Measurements from ENCODE around the gene HOXD9. TPM values are rescaled to one million over a fixed set of nuclear protein-coding genes. Genes with fewer than 3 reads are reported as not detected.

The HOXD9 gene
- total RNA-seq, 1 experiment from 2014 or later: not detected

GRCh38 chr2:176146101-176146500 is 23.6 kb downstream of the HOXD9 start:
- no peak overlapping the region for H3K4me3 ChIP-seq
- H3K9me2 ChIP-seq (ENCODE audit: insufficient read depth): no peaks in the 10 kb centered on the region
- no peaks in the 10 kb centered on the region for H4K20me1 ChIP-seq (ENCODE audit: insufficient read depth)
- no TSS peak for BruUV-seq (replicated peaks)
- H3K27me3 ChIP-seq (ENCODE audit: insufficient read depth, low read depth): peaks cover 76% of the 10 kb centered on the region
- no peak overlapping the region for H2AFZ ChIP-seq
- H3F3A ChIP-seq (ENCODE audit: insufficient read depth, low read depth): no peaks in the 10 kb centered on the region
- H3K4me1 ChIP-seq (replicated peaks; ENCODE audit: insufficient read depth): no peaks in the 10 kb centered on the region
- TF ChIP-seq EZH2 (IDR thresholded peaks at IDR 0.05; ENCODE audit: low read depth): no peak
- TF ChIP-seq CTCF (conservative IDR thresholded peaks at IDR 0.05): no peak
- ChIA-PET POLR2A (ENCODE audit: unreplicated experiment) (no interaction called here), CTCF (no interaction called here)
- no peak overlapping the region for H3K27ac ChIP-seq
- intact Hi-C loops (cut with micrococcal nuclease; ENCODE audit: unreplicated experiment): no loop called here
- no peaks in the 10 kb centered on the region for H3K9me3 ChIP-seq (ENCODE audit: insufficient read depth, low read depth)
- H3K4me2 ChIP-seq: no peak overlapping the region
- H3K79me2 ChIP-seq (ENCODE audit: low read depth): no peaks in the 10 kb centered on the region
- DNase-seq: no peak
- no peaks in the 10 kb centered on the region for H3K36me3 ChIP-seq (ENCODE audit: low read depth)

- no TSS peak for BruUV-seq (replicated peaks)
- H2AFZ ChIP-seq: no peak overlapping the region
- H3K36me3 ChIP-seq (ENCODE audit: low read depth): no peaks in the 10 kb centered on the region
- DNase-seq: no peak
- peaks cover 81% of the 10 kb centered on the region for H3K27me3 ChIP-seq (ENCODE audit: insufficient read depth, low read depth)
- CTCF ChIA-PET: no interaction called here
- POLR2A ChIA-PET (ENCODE audit: unreplicated experiment): no interaction called here
- no peak overlapping the region for H3K4me2 ChIP-seq
- H4K20me1 ChIP-seq (ENCODE audit: insufficient read depth): no peaks in the 10 kb centered on the region
- no peaks in the 10 kb centered on the region for H3K9me3 ChIP-seq (ENCODE audit: insufficient read depth, low read depth)
- H3K4me1 ChIP-seq (replicated peaks; ENCODE audit: insufficient read depth): no peaks in the 10 kb centered on the region
- H3K27ac ChIP-seq: no peak overlapping the region
- H3F3A ChIP-seq (ENCODE audit: insufficient read depth, low read depth): no peaks in the 10 kb centered on the region
- intact Hi-C loops (cut with micrococcal nuclease; ENCODE audit: unreplicated experiment): no loop called here
- H3K9me2 ChIP-seq (ENCODE audit: insufficient read depth): no peaks in the 10 kb centered on the region
- H3K4me3 ChIP-seq: no peak overlapping the region
- TF ChIP-seq CTCF (conservative IDR thresholded peaks at IDR 0.05): no peak
- TF ChIP-seq EZH2 (IDR thresholded peaks at IDR 0.05; ENCODE audit: low read depth): no peak
- no peaks in the 10 kb centered on the region for H3K79me2 ChIP-seq (ENCODE audit: low read depth)
Observed at GRCh38 chr2:176146645-176147044, 24.1 kb downstream of the HOXD9 start.

- POLR2A ChIA-PET (ENCODE audit: unreplicated experiment): no interaction called here
- Histone ChIP-seq H3K4me1 (replicated peaks; ENCODE audit: insufficient read depth) (no peaks in the 10 kb centered on the region), H3F3A (ENCODE audit: insufficient read depth, low read depth) (no peaks in the 10 kb centered on the region), H3K79me2 (ENCODE audit: low read depth) (no peaks in the 10 kb centered on the region), H2AFZ (no peak overlapping the region), H4K20me1 (ENCODE audit: insufficient read depth) (no peaks in the 10 kb centered on the region), H3K36me3 (ENCODE audit: low read depth) (no peaks in the 10 kb centered on the region), H3K4me2 (no peak overlapping the region), H3K9me2 (ENCODE audit: insufficient read depth) (no peaks in the 10 kb centered on the region), H3K27me3 (ENCODE audit: insufficient read depth, low read depth) (peaks cover 85% of the 10 kb centered on the region), H3K9me3 (ENCODE audit: insufficient read depth, low read depth) (no peaks in the 10 kb centered on the region), H3K27ac (no peak overlapping the region), H3K4me3 (no peak overlapping the region)
- DNase-seq: no peak
- TF ChIP-seq EZH2 (IDR thresholded peaks at IDR 0.05; ENCODE audit: low read depth) (no peak), CTCF (conservative IDR thresholded peaks at IDR 0.05) (no peak)
- CTCF ChIA-PET: no interaction called here
- BruUV-seq (replicated peaks): no TSS peak
- intact Hi-C loops (cut with micrococcal nuclease; ENCODE audit: unreplicated experiment): no loop called here
Observed at GRCh38 chr2:176147210-176147799, 24.8 kb downstream of the HOXD9 start.

Measured in PC-9 (cell line).